Measurements from ENCODE around the gene ERO1B.

DNA sequence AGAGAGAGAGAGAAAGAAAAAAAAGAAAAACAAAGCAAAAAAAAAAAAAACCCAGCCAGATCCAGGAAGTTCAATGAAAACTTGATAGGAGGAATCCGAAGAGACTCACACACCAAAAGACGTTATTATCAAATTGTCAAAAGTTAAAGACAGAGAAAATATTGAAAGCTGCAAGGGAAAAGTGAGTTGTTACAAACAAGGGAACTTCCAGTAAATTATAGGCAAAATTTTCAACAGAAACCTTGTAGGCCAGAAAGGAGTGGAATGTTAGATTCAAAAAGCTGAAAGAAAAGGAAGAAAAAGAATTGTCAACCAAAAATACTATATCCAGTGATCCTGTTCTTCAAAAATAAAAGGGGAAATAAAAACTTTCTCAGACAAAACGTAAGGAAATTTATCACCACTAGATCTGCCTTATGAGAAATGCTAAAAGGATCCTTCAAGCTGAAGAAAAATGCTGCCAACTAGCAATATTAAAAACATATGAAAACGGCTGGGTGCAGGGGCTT is 23.6 kb downstream of the ERO1B start:
- no peak for TF ChIP-seq POLR2A (IDR thresholded peaks at IDR 0.05)
- TF ChIP-seq, protein P1, sequence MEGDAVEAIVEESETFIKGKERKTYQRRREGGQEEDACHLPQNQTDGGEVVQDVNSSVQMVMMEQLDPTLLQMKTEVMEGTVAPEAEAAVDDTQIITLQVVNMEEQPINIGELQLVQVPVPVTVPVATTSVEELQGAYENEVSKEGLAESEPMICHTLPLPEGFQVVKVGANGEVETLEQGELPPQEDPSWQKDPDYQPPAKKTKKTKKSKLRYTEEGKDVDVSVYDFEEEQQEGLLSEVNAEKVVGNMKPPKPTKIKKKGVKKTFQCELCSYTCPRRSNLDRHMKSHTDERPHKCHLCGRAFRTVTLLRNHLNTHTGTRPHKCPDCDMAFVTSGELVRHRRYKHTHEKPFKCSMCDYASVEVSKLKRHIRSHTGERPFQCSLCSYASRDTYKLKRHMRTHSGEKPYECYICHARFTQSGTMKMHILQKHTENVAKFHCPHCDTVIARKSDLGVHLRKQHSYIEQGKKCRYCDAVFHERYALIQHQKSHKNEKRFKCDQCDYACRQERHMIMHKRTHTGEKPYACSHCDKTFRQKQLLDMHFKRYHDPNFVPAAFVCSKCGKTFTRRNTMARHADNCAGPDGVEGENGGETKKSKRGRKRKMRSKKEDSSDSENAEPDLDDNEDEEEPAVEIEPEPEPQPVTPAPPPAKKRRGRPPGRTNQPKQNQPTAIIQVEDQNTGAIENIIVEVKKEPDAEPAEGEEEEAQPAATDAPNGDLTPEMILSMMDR (IDR thresholded peaks at IDR 0.05), result no peak
